HCT116 (cell line): ENCODE data around the gene RAB30. TPM values are rescaled to one million over a fixed set of nuclear protein-coding genes. Genes with fewer than 3 reads are reported as not detected.

Experiments used
- ATAC-seq: fragments of 200-7000 bp; cut with Tn5 transposase; 2 replicates; pipeline ENCODE4 v1.9.1; 2020; ENCODE audit warnings: mild to moderate bottlenecking, moderate library complexity
- BruUV-seq: library from RNA; stranded (reverse); fragments of 400-500 nt; replicated peaks from 2 replicates; lab custom pipeline; 2021; lab: Mats Ljungman, UMichigan
- CTCF ChIA-PET: fragments of 300-600 bp; sonication (Branson Sonifier 250); formaldehyde crosslinking; loops from one replicate; lab custom pipeline; 2021; ENCODE audit warnings: antibody characterized with exemption; lab: Charles Lee
- POLR2A ChIA-PET: fragments of 300-600, 350-600 bp; sonication (Branson Sonifier 250); formaldehyde crosslinking; loops from one replicate; lab custom pipeline; 2021; ENCODE audit warnings: antibody characterized with exemption; lab: Charles Lee
- RAD21 ChIA-PET, 2 experiments: fragments of 300-600 bp; sonication (Branson Sonifier 250); formaldehyde crosslinking; loops; one replicate each; lab custom pipeline; 2023; ENCODE audit warnings: low total read pairs in 2 of 2; ENCODE audit not compliant: uncharacterized antibody in 2 of 2, unreplicated experiment in 2 of 2, low non-redundant PET in 1 of 2; lab: Charles Lee
- DNase-seq: peaks from one replicate; pipeline ENCODE4 v3.0.0-alpha.2; 2010; ENCODE audit warnings: low read depth, low spot score
- H2AFZ ChIP-seq: fragments of 200-600 bp; shearing (Covaris generic), sonication (generic); 2 replicates; pipeline ENCODE4 v1.6.1; 2017; ENCODE audit warnings: low read depth, mixed run types, mixed read lengths, antibody characterized with exemption, low read length; ENCODE audit not compliant: poor library complexity, severe bottlenecking
- H3K27ac ChIP-seq: 2 replicates; pipeline ENCODE4 v1.5.1; 2012; ENCODE audit warnings: low read depth, low read length
- H3K27me3 ChIP-seq: fragments of 200-600 bp; sonication (generic); 2 replicates; pipeline ENCODE4 v1.6.1; 2016; ENCODE audit warnings: mixed run types, low read length, mixed read lengths; ENCODE audit not compliant: insufficient read depth
- H3K36me3 ChIP-seq, 2 experiments: fragments of 200-500 bp in 1 of 2; fragments of 200-600 bp in 1 of 2; sonication (Bioruptor generic) in 1 of 2; sonication (generic) in 1 of 2; 2 replicates each; pipeline versions ENCODE4 v1.5.1 to v1.6.1; 2014 to 2016; ENCODE audit warnings: low read length in 2 of 2, inconsistent platforms in 1 of 2, mixed read lengths in 1 of 2, mixed run types in 1 of 2; ENCODE audit not compliant: insufficient read depth in 2 of 2, control insufficient read depth in 1 of 2
- H3K4me1 ChIP-seq, 2 experiments: fragments of 200-600 bp in 1 of 2; sonication (generic) in 1 of 2; 2 replicates each; pipeline versions ENCODE4 v1.5.1 to v1.6.1; 2012 to 2017; ENCODE audit warnings: low read length in 2 of 2, inconsistent platforms in 1 of 2, mild to moderate bottlenecking in 1 of 2, mixed read lengths in 1 of 2, mixed run types in 1 of 2, moderate library complexity in 1 of 2; ENCODE audit not compliant: insufficient read depth in 2 of 2, control insufficient read depth in 1 of 2
- H3K4me2 ChIP-seq: fragments of 200-600 bp; sonication (generic); 2 replicates; pipeline ENCODE4 v1.6.1; 2017; ENCODE audit warnings: mixed run types, low read length, mixed read lengths
- H3K4me3 ChIP-seq, 2 experiments: fragments of 200-600 bp in 1 of 2; sonication (generic) in 1 of 2; replicated peaks in 1 of 2; 2 replicates each; pipeline ENCODE4 v1.5.1; 2011 to 2016; ENCODE audit warnings: low read length in 2 of 2, control low read depth in 1 of 2, low read depth in 1 of 2, mild to moderate bottlenecking in 1 of 2, mixed read lengths in 1 of 2, mixed run types in 1 of 2
- H3K79me2 ChIP-seq: fragments of 200-600 bp; sonication (generic); 2 replicates; pipeline ENCODE4 v1.6.1; 2017; ENCODE audit warnings: mild to moderate bottlenecking, mixed run types, low read length, moderate library complexity, mixed read lengths; ENCODE audit not compliant: insufficient read depth
- H3K9ac ChIP-seq: fragments of 200-600 bp; sonication (generic); 2 replicates; pipeline ENCODE4 v1.6.1; 2016; ENCODE audit warnings: low read length, mixed read lengths
- H3K9me2 ChIP-seq: fragments of 200-600 bp; sonication (generic), shearing (Covaris generic); 2 replicates; pipeline ENCODE4 v1.6.1; 2017; ENCODE audit warnings: mixed run types, mild to moderate bottlenecking, moderate library complexity; ENCODE audit not compliant: insufficient read depth
- H3K9me3 ChIP-seq, 2 experiments: fragments of 200-500 bp in 1 of 2; fragments of 200-600 bp in 1 of 2; sonication (Bioruptor generic) in 1 of 2; sonication (generic) in 1 of 2; 2 replicates each; pipeline ENCODE4 v1.6.1; 2014 to 2017; ENCODE audit warnings: low read length in 2 of 2, mixed read lengths in 2 of 2, inconsistent platforms in 1 of 2, low read depth in 1 of 2, mild to moderate bottlenecking in 1 of 2, mixed run types in 1 of 2, moderate library complexity in 1 of 2; ENCODE audit not compliant: control insufficient read depth in 1 of 2, insufficient read depth in 1 of 2
- H4K20me1 ChIP-seq: fragments of 200-600 bp; sonication (generic), shearing (Covaris generic); 2 replicates; pipeline ENCODE4 v1.6.1; 2017; ENCODE audit warnings: mixed run types, mild to moderate bottlenecking, moderate library complexity; ENCODE audit not compliant: insufficient read depth
- CEBPB ChIP-seq: IDR thresholded peaks from 2 replicates; pipeline ENCODE4 v1.6.1; 2012; ENCODE audit warnings: low read depth
- EGR1 ChIP-seq: IDR thresholded peaks from 2 replicates; pipeline ENCODE4 v1.6.1; 2012; ENCODE audit warnings: low read depth
- EZH2phosphoT487 ChIP-seq: fragments of 200-600 bp; IDR thresholded peaks from 2 replicates; pipeline ENCODE4 v1.6.1; 2018; ENCODE audit warnings: antibody characterized with exemption, borderline replicate concordance
- FOSL1 ChIP-seq: IDR thresholded peaks from 2 replicates; pipeline ENCODE4 v1.6.1; 2012; ENCODE audit warnings: low read depth
- POLR2AphosphoS5 ChIP-seq: IDR thresholded peaks from 2 replicates; pipeline ENCODE4 v1.6.1; 2011; ENCODE audit warnings: mild to moderate bottlenecking, low read depth, low read length, moderate library complexity
- SIN3A ChIP-seq: IDR thresholded peaks from 2 replicates; pipeline ENCODE4 v1.6.1; 2012; ENCODE audit warnings: low read depth
- SP1 ChIP-seq: IDR thresholded peaks from 2 replicates; pipeline ENCODE4 v1.6.1; 2012; ENCODE audit warnings: low read depth
- SRF ChIP-seq: IDR thresholded peaks from 2 replicates; pipeline ENCODE4 v1.6.1; 2012; ENCODE audit warnings: low read depth
- TCF7L2 ChIP-seq: IDR thresholded peaks from 2 replicates; pipeline ENCODE4 v1.7.0; 2011; ENCODE audit warnings: borderline replicate concordance, inconsistent platforms; ENCODE audit not compliant: insufficient read depth, insufficient read length; ENCODE audit errors: extremely low read depth
- ZFX ChIP-seq: fragments of 450-650 bp; IDR thresholded peaks from 2 replicates; pipeline ENCODE4 v1.6.1; 2017
- intact Hi-C: fragments of 100-400 bp; cut with micrococcal nuclease; formaldehyde crosslinking; loops from 2 replicates; pipeline ENCODE4 v1.10.0; 2022
- total RNA-seq: library from RNA; stranded (reverse); gene quantifications from one replicate; pipeline ENCODE4 v1.2.1, GENCODE V29; 2021; ENCODE audit not compliant: unreplicated experiment
- TF ChIP-seq, protein P1 (sequence below): IDR thresholded peaks from 2 replicates; pipeline ENCODE4 v1.6.1; 2012; ENCODE audit warnings: low read depth

RAB30 gene
- total RNA-seq, 1 experiment from 2014 or later, result 5.7 TPM

DNA sequence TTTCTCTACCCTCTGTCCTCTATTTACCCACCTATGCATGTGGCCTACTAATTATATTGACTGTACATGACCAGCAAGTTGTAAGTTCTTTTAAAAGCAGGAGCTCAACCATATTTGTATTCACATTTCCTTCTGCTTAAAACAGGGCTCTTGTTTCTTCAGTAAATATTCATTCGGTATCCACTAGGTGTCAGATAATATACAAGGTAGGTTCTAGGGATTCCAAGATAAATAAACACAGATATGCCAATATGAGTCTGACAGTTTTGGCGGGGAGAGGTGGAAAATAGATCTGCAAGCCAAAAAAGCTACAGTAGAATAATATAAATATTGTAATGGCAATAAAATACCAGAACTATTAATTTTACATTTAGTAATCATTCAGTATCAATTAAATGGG is 15.3 kb upstream of the RAB30 start (continued):
- TF ChIP-seq TCF7L2 (no peak), EZH2phosphoT487 (no peak), POLR2AphosphoS5 (no peak), EGR1 (no peak), SRF (no peak), FOSL1 (no peak)

DNA sequence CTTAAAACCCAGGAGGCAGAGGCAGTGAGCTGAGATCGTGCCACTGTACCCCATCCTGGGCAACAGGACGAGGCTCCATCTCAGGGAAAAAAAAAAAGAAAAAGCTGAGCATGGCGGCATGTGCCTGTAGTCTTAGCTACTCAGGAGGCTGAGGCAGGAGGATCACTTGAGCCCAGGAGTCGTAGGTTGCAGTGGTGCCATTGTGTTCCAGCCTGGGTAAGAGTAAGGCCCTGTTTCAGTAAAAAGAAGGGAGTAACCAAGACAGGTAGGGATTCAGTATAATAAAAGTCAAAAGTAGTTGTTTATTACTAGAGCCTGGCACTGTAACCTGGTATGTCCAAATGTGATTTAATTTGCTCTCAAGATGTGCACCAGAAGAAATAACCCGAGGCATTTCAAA is 8.1 kb upstream of the RAB30 start:
- Histone ChIP-seq H3K9me3 (no peaks in the 10 kb centered on the region), H3K36me3 (peaks cover 3 to 9% of the 10 kb centered on the region in 2 experiments; a peak in 3 of 4 replicates), H3K27me3 (no peaks in the 10 kb centered on the region), H2AFZ (no peak overlapping the region), H4K20me1 (no peaks in the 10 kb centered on the region; the same call in 1 of the 2 replicates), H3K9me2 (no peaks in the 10 kb centered on the region), H3K9ac (no peak overlapping the region), H3K4me3 (no peak overlapping the region), H3K79me2 (peaks cover 9% of the 10 kb centered on the region), H3K27ac (no peak overlapping the region), H3K4me1 (no peaks in the 10 kb centered on the region), H3K4me2 (no peak overlapping the region)
- no peak for ATAC-seq
- intact Hi-C loops, result no loop called here
- ChIA-PET RAD21 (no interaction called here), POLR2A (interaction anchor here (1.1 to 1.8 kb wide), 2 partner anchors 9 to 153 kb away, joined by 3 to 4 read pairs; no protein-coding TSS in a partner anchor), CTCF (no interaction called here)
- BruUV-seq, result no TSS peak
- TF ChIP-seq, protein P1, sequence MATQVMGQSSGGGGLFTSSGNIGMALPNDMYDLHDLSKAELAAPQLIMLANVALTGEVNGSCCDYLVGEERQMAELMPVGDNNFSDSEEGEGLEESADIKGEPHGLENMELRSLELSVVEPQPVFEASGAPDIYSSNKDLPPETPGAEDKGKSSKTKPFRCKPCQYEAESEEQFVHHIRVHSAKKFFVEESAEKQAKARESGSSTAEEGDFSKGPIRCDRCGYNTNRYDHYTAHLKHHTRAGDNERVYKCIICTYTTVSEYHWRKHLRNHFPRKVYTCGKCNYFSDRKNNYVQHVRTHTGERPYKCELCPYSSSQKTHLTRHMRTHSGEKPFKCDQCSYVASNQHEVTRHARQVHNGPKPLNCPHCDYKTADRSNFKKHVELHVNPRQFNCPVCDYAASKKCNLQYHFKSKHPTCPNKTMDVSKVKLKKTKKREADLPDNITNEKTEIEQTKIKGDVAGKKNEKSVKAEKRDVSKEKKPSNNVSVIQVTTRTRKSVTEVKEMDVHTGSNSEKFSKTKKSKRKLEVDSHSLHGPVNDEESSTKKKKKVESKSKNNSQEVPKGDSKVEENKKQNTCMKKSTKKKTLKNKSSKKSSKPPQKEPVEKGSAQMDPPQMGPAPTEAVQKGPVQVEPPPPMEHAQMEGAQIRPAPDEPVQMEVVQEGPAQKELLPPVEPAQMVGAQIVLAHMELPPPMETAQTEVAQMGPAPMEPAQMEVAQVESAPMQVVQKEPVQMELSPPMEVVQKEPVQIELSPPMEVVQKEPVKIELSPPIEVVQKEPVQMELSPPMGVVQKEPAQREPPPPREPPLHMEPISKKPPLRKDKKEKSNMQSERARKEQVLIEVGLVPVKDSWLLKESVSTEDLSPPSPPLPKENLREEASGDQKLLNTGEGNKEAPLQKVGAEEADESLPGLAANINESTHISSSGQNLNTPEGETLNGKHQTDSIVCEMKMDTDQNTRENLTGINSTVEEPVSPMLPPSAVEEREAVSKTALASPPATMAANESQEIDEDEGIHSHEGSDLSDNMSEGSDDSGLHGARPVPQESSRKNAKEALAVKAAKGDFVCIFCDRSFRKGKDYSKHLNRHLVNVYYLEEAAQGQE, result no peak
- TF ChIP-seq SP1 (no peak), CEBPB (no peak), SIN3A (no peak), ZFX (no peak)
- DNase-seq, result no peak
